ENCODE measurements around the gene FITM2.

Gene FITM2

DNA sequence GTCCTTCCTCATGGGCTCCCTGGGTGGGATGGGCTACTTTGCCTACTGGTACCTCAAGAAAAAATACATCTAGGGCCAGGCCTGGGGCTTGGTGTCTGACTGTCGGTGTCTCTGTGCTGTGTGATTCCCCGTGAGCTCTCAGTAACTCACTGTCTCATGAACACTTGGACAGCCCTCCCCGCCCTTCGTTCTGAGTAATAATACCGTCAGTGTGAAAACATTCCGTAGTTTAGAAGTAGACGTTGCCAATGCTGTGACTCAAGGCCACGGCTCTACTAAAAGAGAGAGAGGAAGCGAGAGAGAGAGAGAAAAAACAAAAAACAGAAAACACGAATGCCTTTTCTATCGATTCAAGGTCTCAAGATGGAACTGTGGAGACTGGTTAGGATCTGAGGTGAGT lies 31.8 kb downstream of the FITM2 start:
- no peak for DNase-seq

DNA sequence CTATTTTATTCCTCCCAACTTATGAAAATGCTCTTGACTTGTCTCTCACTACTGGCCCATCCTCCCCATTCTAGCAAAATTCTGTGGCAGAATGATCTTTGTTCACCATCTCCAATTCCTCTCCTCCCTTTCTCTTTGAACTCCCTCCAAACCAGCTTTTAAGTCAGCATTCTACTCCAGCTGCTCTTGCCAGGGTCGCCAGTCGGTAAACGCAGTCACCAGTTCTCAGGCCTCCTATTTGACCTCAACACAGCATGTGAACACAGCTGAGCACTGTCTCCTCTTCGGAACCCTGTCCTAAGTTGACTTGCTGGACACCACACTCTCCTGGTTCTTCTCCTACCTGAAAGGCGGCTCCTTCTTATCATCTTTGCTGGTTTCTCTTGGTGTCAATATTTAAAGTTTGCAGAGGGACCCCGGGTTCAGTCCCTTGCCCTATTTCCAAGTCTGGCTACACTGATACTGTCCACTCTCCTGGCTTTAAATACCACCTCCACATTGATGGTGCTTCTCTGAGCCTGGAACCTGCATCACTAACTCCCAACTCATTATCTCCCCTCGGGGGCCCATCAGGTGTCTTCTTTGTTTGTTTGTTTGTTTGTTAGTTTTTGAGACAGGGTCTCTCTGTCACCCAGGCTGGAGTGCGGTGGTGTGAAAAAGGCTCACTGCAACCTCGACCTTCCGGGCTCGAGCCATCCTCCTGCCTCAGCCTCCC lies 36.5 kb downstream of the FITM2 start:
- DNase-seq: no peak

DNA sequence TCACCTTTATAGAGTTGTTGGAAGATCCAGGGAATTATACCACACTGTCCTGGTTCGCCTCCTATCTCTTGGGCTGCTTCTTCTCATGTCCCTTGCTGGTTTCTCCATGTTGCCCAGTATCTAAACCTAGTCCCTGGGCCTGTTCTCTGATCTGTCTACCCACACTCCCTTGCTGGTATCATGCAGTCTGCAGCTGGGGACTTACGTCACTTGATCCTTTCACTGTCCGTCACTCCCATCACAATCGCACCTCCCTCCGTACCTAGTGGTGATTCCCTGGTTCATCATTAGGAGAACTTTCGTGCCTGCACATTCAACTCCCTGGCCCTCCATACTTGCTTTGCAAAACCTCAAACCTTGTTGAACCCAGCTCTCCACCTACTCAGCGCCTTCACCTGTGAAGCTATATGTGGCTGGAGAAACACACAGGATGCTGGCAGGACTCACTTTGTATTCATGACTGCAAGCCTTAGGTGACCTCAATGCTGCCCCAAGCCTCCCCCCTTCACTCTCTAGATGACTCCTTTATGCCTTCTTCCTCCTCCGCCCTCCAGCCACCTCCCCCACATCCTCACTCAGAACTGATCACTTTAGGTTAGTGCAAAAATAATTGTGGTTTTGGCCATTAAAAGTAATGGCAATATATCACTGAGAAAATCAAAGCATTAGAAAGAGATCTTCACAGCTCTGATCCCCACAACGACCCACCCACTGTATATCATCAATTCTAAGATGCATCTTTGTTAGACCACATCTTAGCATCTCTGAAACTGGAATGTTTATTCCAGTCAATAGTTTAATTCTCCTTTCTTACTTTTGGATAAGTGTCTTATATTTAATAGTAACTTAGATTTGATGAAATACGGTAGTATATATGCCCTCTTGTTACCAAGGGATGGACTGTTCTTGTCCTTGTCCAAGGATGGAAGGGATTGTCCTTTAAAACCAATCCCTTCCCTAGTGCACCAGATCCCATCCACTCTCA lies 37.5 kb downstream of the FITM2 start:
- no peak for DNase-seq

DNA sequence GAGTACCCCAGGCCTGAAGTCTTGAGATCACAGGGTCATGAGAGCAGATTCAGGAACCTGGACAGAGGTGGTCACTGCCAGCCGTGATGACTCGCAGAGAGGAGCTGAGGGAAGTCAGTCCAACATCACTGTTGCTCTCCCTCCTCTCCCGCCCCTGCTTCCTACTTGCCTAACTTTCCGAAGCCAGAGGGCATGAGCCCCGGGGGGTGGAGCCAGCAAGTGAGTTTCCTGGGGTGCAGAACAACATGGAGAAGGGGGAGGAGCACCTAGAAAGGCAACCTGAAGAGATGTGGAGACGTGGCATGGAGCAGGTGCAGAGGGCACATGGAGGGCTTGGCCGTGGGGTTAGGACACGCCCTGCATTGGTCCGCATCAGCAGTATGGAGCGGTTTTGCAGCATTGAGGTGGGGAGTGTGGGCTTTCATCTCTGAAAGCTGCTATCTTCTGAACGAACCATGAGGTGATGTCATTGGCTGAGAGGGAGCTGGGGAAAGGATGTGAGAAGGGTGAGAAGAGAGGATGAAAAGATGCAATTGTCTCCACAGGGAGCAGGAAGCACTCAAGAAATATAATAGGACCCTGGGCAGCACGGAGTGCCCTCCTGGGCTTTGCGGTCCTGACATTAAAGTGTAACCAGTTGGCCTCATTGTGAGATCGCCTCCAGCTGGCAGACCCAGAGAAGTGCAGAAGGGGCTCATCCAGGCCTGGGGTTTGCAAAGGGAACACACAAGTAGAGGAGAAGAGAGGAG lies 38.9 kb downstream of the FITM2 start:
- DNase-seq: no peak

DNA sequence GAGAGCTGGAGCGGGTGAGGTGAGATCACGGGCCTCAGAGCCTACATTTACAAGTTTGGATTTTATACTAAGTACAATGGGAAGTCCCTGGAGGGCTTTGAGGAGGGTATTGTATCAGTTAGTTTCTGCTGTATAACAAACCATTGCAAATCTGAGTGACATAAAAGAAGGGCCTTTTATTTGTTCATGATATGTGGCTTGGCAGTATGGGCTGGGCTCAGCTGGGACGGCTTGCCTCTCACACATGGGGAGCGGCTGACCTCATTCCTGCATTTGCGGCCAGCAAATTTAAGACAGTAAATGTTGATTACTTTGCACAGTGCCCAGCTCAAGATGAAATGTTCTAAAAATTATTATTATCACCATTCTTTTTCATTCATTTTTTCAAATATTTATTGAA lies 42.2 kb downstream of the FITM2 start:
- no peak for DNase-seq

DNA sequence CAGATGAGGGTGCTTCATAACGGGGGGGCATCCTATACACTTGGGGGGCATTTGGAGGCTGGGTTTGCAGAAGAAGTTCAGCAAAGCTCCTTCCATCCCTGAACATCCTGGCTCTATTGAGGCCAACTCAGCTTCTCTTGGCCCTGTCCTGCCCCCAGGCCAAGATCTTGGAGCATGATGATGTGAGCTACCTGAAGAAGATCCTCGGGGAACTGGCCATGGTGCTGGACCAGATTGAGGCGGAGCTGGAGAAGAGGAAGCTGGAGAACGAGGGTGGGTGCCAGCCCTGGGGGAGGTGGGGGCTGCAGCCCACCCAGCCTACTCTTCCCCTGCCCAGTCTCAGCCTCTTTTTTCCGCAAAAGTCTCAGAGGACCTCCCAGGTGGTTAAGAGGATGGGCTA lies 46.7 kb downstream of the FITM2 start:
- no peak for DNase-seq

DNA sequence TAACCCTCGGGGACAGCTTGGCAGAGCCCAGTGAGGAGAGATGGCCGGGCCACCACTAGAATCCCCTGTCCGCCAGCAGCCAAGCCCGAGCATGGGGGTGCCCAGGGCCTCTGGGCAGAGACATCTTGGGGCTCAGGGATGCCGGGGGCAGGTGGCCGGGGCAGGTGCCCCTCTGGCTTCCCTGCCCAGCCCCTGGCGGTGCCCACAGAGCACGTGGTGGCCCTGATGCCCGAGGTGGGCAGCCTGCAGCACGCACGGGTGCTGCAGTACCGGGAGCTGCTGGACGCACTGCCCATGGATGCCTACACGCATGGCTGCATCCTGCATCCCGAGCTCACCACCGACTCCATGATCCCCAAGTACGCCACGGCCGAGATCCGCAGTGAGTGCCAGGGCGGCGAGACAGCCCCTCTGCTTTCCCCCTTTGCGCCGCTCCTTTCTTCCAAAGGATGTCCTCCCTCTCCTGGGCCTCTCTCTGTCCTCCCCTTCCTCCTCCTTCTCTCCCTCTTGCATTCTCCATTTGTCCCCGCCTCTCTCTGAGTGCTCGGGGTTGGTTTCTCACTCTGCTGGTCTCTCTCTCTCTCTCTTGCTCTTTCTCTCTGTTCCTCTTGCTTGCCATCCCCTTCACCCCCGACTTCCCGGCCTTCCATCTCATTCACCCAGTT lies 52.6 kb downstream of the FITM2 start:
- DNase-seq: no peak

DNA sequence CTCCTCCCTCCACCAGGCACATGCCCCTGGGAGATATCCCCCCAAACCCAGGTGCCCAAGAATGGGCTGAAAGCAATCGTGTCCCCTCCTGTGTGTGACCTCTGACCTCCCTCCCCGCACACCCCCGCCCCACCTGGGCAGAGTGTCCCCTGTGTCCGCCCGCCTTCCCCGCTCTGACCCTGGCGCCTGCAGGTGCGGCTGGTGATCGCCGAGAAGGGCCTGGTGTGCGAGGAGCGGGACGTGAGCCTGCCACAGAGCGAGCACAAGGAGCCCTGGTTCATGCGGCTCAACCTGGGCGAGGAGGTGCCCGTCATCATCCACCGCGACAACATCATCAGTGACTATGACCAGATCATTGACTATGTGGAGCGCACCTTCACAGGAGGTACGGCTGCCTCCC lies 54.0 kb downstream of the FITM2 start:
- DNase-seq: no peak

DNA sequence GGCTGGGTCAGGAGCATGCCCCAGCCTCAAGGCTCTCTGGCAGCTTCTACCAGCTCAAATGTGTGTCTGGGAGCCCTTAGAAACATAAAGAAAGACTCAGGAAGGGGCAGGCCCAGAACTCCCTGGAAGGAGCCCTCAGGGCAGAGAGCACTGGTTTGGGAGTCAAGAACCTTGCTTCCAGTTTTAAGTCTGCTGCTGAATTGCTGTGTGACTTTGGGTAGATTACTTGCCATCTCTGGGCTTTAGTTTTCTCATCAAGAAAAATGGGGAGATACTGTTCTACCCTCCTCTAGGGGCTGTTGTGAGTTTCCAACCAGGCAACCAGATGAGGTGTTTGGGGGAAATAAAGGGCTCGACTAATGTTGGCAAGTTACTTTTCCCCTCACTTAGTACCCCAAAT lies 55.1 kb downstream of the FITM2 start:
- no peak for DNase-seq

DNA sequence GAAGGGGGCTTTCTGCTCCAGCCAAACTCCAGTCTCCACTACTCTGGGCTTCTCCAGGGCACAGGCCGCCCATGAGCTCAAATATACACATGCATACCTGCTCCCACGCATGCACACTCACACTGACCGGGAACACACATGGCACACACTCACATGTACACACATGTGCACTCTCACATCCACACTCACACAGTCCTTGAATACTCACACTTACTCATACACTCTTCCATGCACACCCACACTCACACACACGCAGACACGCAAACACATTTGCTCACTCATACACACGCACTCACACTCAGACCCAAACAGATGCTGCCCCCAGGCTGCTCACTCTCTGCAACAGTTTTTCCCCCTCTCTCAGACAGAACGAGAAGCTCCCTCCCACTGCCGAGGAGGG lies 56.9 kb downstream of the FITM2 start:
- DNase-seq: no peak

DNA sequence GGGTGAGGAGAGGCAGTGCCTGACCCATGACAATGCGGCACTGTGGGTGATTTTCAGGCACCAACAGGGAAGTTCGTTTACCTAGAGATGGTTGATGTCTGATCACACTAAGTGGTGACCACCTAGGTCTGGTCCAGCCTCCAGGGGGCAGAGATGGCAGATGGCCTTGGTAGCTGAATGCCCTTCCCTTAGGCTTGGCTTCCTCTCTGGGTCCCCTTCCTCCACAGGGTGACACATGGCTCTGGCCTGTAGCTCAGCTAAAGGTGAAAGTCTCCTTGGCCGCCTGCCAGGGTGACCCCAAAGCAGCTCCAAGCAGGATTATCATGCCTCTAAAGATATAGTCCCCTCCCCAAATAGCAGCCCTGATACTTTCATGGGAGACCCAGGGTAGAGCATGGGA lies 57.5 kb downstream of the FITM2 start:
- DNase-seq: no peak
